Liver (tissue), 9 donors: Measurements from ENCODE around the gene GM2A. TPM values are rescaled to one million over a fixed set of nuclear protein-coding genes. Genes with fewer than 3 reads are reported as not detected.

Experiments
- DNase-seq: peaks from one replicate; pipeline ENCODE4 v3.0.0-alpha.2; 2017; ENCODE audit warnings: low spot score
- H3K27ac ChIP-seq, 2 donors: one replicate each; pipeline ENCODE4 v1.7.0; 2013; ENCODE audit warnings: inconsistent platforms in 2 of 2, low read length in 2 of 2, control low read depth in 1 of 2, low read depth in 1 of 2, mild to moderate bottlenecking in 1 of 2
- H3K27me3 ChIP-seq, 4 donors: one replicate each; pipeline versions ENCODE4 v1.6.1 to v1.7.0; 2013; ENCODE audit warnings: low read length in 3 of 4, inconsistent platforms in 1 of 4, mild to moderate bottlenecking in 1 of 4, moderate library complexity in 1 of 4; ENCODE audit not compliant: control insufficient read depth in 4 of 4, insufficient read depth in 4 of 4
- H3K36me3 ChIP-seq, 4 donors: one replicate each; pipeline versions ENCODE4 v1.6.1 to v1.7.0; 2013; ENCODE audit warnings: low read length in 3 of 4, mild to moderate bottlenecking in 3 of 4, low read depth in 1 of 4, moderate library complexity in 1 of 4; ENCODE audit not compliant: control insufficient read depth in 4 of 4, insufficient read depth in 3 of 4
- H3K4me1 ChIP-seq, 4 donors: one replicate each; pipeline versions ENCODE4 v1.6.1 to v1.7.0; 2013; ENCODE audit warnings: low read length in 3 of 4, mild to moderate bottlenecking in 3 of 4, moderate library complexity in 1 of 4; ENCODE audit not compliant: control insufficient read depth in 4 of 4, insufficient read depth in 4 of 4
- H3K4me3 ChIP-seq, 3 donors: one replicate each; pipeline versions ENCODE4 v1.6.1 to v1.7.0; 2013; ENCODE audit warnings: low read length in 3 of 3, control low read depth in 1 of 3, low read depth in 1 of 3, mild to moderate bottlenecking in 1 of 3
- H3K9ac ChIP-seq, 2 donors: one replicate each; pipeline ENCODE4 v1.7.0; 2013; ENCODE audit warnings: low read length in 2 of 2, mild to moderate bottlenecking in 2 of 2, moderate library complexity in 2 of 2, control low read depth in 1 of 2, low read depth in 1 of 2
- H3K9me3 ChIP-seq, 4 donors: one replicate each; pipeline versions ENCODE4 v1.6.1 to v1.7.0; 2013; ENCODE audit warnings: low read length in 3 of 4; ENCODE audit not compliant: control insufficient read depth in 4 of 4
- ATF3 ChIP-seq: IDR thresholded peaks from 2 replicates; pipeline ENCODE4 v1.6.1; 2016; ENCODE audit warnings: antibody characterized with exemption
- EGR1 ChIP-seq, 2 donors: IDR thresholded peaks; 2 replicates each; pipeline ENCODE4 v1.6.1; 2016 to 2018; ENCODE audit warnings: antibody characterized with exemption in 2 of 2, low read depth in 2 of 2
- FOXA1 ChIP-seq: IDR thresholded peaks from 2 replicates; pipeline ENCODE4 v1.6.1; 2016; ENCODE audit warnings: antibody characterized with exemption
- FOXA2 ChIP-seq: IDR thresholded peaks from 2 replicates; pipeline ENCODE4 v1.6.1; 2016; ENCODE audit warnings: antibody characterized with exemption
- GABPA ChIP-seq, 2 donors: IDR thresholded peaks in 1 of 2; conservative IDR thresholded peaks in 1 of 2; 2 replicates each; pipeline ENCODE4 v1.6.1; 2016; ENCODE audit warnings: antibody characterized with exemption in 2 of 2, mild to moderate bottlenecking in 1 of 2, moderate library complexity in 1 of 2
- HNF4A ChIP-seq, 2 donors: conservative IDR thresholded peaks; 2 replicates each; pipeline ENCODE4 v1.6.1; 2016; ENCODE audit warnings: antibody characterized with exemption in 2 of 2, mild to moderate bottlenecking in 2 of 2
- HNF4G ChIP-seq: IDR thresholded peaks from 2 replicates; pipeline ENCODE4 v1.6.1; 2016; ENCODE audit warnings: antibody characterized with exemption
- JUND ChIP-seq, 2 donors: IDR thresholded peaks; 2 replicates each; pipeline ENCODE4 v1.6.1; 2016; ENCODE audit warnings: antibody characterized with exemption in 2 of 2
- MAX ChIP-seq: IDR thresholded peaks from 2 replicates; pipeline ENCODE4 v1.6.1; 2016; ENCODE audit warnings: antibody characterized with exemption
- NR2F2 ChIP-seq: IDR thresholded peaks from 2 replicates; pipeline ENCODE4 v1.6.1; 2016; ENCODE audit warnings: antibody characterized with exemption
- RAD21 ChIP-seq, 2 donors: IDR thresholded peaks; 2 replicates each; pipeline ENCODE4 v1.6.1; 2016; ENCODE audit warnings: antibody characterized with exemption in 2 of 2, mild to moderate bottlenecking in 2 of 2
- REST ChIP-seq: IDR thresholded peaks from 2 replicates; pipeline ENCODE4 v1.6.1; 2016; ENCODE audit warnings: antibody characterized with exemption, mild to moderate bottlenecking
- RXRA ChIP-seq, 2 donors: IDR thresholded peaks; 2 replicates each; pipeline ENCODE4 v1.6.1; 2017 to 2018; ENCODE audit warnings: antibody characterized with exemption in 2 of 2, mild to moderate bottlenecking in 1 of 2
- SP1 ChIP-seq: IDR thresholded peaks from 2 replicates; pipeline ENCODE4 v1.6.1; 2018; ENCODE audit warnings: antibody characterized with exemption, mild to moderate bottlenecking
- TAF1 ChIP-seq: conservative IDR thresholded peaks from 2 replicates; pipeline ENCODE4 v1.6.1; 2016; ENCODE audit warnings: antibody characterized with exemption, mild to moderate bottlenecking
- YY1 ChIP-seq: IDR thresholded peaks from 2 replicates; pipeline ENCODE4 v1.6.1; 2016; ENCODE audit warnings: antibody characterized with exemption, mild to moderate bottlenecking
- ZBTB33 ChIP-seq: IDR thresholded peaks from 2 replicates; pipeline ENCODE4 v1.6.1; 2016; ENCODE audit warnings: antibody characterized with exemption
- WGBS: extraction: QIAGEN DNeasy Blood & Tissue Kit; methylation state at CpG from one replicate; pipeline ENCODE4 v1.1.7; 2013; 5-methylcytosine and 5-hydroxymethylcytosine counted together
- polyA plus RNA-seq, 2 donors: library from polyadenylated mRNA; stranded (reverse) in 1 of 2; unstranded in 1 of 2; fragments of 200-250 nt in 1 of 2; fragments of >200 nt in 1 of 2; fragmentation: Nextera tagmentation in 1 of 2; extraction: Ambion mirVana in 1 of 2; gene quantifications; one replicate each; pipeline versions ENCODE4 v1.2.1 to v1.2.3, GENCODE V29; 2013 to 2015
- total RNA-seq, 2 donors: library from RNA; depleted of rRNA; stranded (reverse); fragments of >200 nt; gene quantifications; one replicate each; pipeline ENCODE4 v1.2.3, GENCODE V29; 2014
- donor health status: healthy.
- donor health status: healthy.
- donor health status: healthy.
- donor health status: healthy.
- donor health status: healthy.

Gene GM2A
- total and polyA plus RNA-seq, 4 donors: 4.1 to 14.5 (median 10.6) TPM

GRCh38 chr5:151283120-151283825, 30.3 kb downstream of the GM2A start:
- TF ChIP-seq RXRA (IDR thresholded peaks at IDR 0.05): no peak
- no peak for TF ChIP-seq FOXA1
- TF ChIP-seq JUND (IDR thresholded peaks at IDR 0.05): no peak
- TF ChIP-seq YY1: no peak
- TF ChIP-seq TAF1: no peak
- TF ChIP-seq REST: no peak
- no peak for TF ChIP-seq NR2F2
- TF ChIP-seq ZBTB33: no peak
- H3K4me3 ChIP-seq: no peak overlapping the region
- DNase-seq: no peak
- no peaks in the 10 kb centered on the region for H3K9me3 ChIP-seq
- H3K27me3 ChIP-seq: no peaks in the 10 kb centered on the region
- H3K9ac ChIP-seq: no peak overlapping the region
- H3K27ac ChIP-seq: no peak overlapping the region
- H3K36me3 ChIP-seq: no peaks in the 10 kb centered on the region
- WGBS: 84% methylated on average over 4 of the region's 4 CpGs
- H3K4me1 ChIP-seq: no peaks in the 10 kb centered on the region

- WGBS: 31% methylated on average over 8 of the region's 8 CpGs
- Histone ChIP-seq H3K36me3 (no peaks in the 10 kb centered on the region), H3K9me3 (no peaks in the 10 kb centered on the region), H3K4me1 (no peaks in the 10 kb centered on the region), H3K27ac (no peak overlapping the region), H3K9ac (no peak overlapping the region), H3K4me3 (no peak overlapping the region), H3K27me3 (no peaks in the 10 kb centered on the region)
- TF ChIP-seq SP1: no peak
- TF ChIP-seq YY1: no peak
- no peak for TF ChIP-seq FOXA1
- TF ChIP-seq RAD21 (IDR thresholded peaks at IDR 0.05): no peak
- DNase-seq: no peak
These were observed 31.5 kb downstream of the GM2A start for GRCh38 chr5:151284392-151284967.

GRCh38 chr5:151285683-151286082, 32.7 kb downstream of the GM2A start:
- WGBS: 80% methylated on average over 5 of the region's 5 CpGs
- Histone ChIP-seq H3K9me3 (no peaks in the 10 kb centered on the region), H3K4me1 (no peaks in the 10 kb centered on the region), H3K4me3 (no peak overlapping the region), H3K27ac (no peak overlapping the region), H3K9ac (no peak overlapping the region), H3K27me3 (no peaks in the 10 kb centered on the region), H3K36me3 (no peaks in the 10 kb centered on the region)
- no peak for DNase-seq
- no peak for TF ChIP-seq HNF4A (conservative IDR thresholded peaks at IDR 0.05)
- no peak for TF ChIP-seq YY1
- TF ChIP-seq FOXA2: no peak
- no peak for TF ChIP-seq HNF4G
- TF ChIP-seq EGR1 (IDR thresholded peaks at IDR 0.05; ENCODE audit: low read depth in 2 of 2): no peak
- TF ChIP-seq RXRA (IDR thresholded peaks at IDR 0.05): no peak
- TF ChIP-seq REST: no peak
- no peak for TF ChIP-seq FOXA1
- TF ChIP-seq NR2F2: no peak
- no peak for TF ChIP-seq GABPA (IDR thresholded peaks at IDR 0.05 in 1 of 2, conservative IDR thresholded peaks at IDR 0.05 in 1 of 2)
- no peak for TF ChIP-seq ATF3
- TF ChIP-seq MAX: no peak
